ENCODE results near the gene SLC6A18. TPM values are rescaled to one million over a fixed set of nuclear protein-coding genes. Genes with fewer than 3 reads are reported as not detected.

Gene SLC6A18
- total and polyA plus RNA-seq, 2 of the 13 experiments (the other 11 are each of a cell fraction or from before 2014, with no cell fraction given) = not detected

GRCh38 chr5:1294835-1295649, 69.9 kb downstream of the SLC6A18 start, which contains the start of gene TERT:
TSS of gene TERT (minus strand) at chr5:1295068. CDS start at chr5:1294989, 79 bp downstream.
- ChIA-PET CTCF (ENCODE audit: low intra/inter-chr PET ratio, low total read pairs) (no interaction called here), POLR2A (interaction anchor here (1.0 kb wide), 1 partner anchor 31 kb away, joined by 5 read pairs; no protein-coding TSS in a partner anchor)
- no peak within 1 kb of the TSS for H2AFZ ChIP-seq (ENCODE audit: low read length)
- H3K9ac ChIP-seq (ENCODE audit: insufficient read depth, low read depth, low read length) = 0 out of 2 replicates have a peak within 1 kb of the TSS, but pooled peaks have one; percentile 22
- FAIRE-seq (no peak), DNase-seq (ENCODE audit: low spot score) (no peak), ATAC-seq (peak; percentile 69)
- BruUV-seq (replicated peaks) = no TSS peak
- peaks cover 9 to 41% of the 10 kb centered on the region in 2 experiments; a peak in 4 of 5 replicates for H3K27me3 ChIP-seq (ENCODE audit: control insufficient read depth in 1 of 2, insufficient read depth in 2 of 2, low read length in 2 of 2)
- no peaks in the 10 kb centered on the region for H3K36me3 ChIP-seq (replicated peaks in 1 of 2; ENCODE audit: control insufficient read depth in 1 of 2, insufficient read depth in 2 of 2, low read length in 2 of 2)
- H3K9me3 ChIP-seq (ENCODE audit: low read length) = no peaks in the 10 kb centered on the region
- intact Hi-C loops (cut with micrococcal nuclease; ENCODE audit: unreplicated experiment) (no loop called here), in situ Hi-C loops (cut with HindIII; ENCODE audit: extremely low pct_ligation_motif_present, low pct_unique_long_range_greater_than_20kb) (no loop called here)
- H3K4me2 ChIP-seq (ENCODE audit: low read depth, low read length) = peak within 1 kb of the TSS; percentile 49
- no peaks in the 10 kb centered on the region for H4K20me1 ChIP-seq (ENCODE audit: insufficient read depth, low read length)
- H3K4me1 ChIP-seq (ENCODE audit: insufficient read depth, low read length) = peaks cover 18% of the 10 kb centered on the region
- 68% methylated on average over 33 of the region's 102 CpGs for WGBS (ENCODE audit: low lambda C conversion rate)
- peak within 1 kb of the TSS; percentile 40 to 68 (median 47); a peak in 4 of 6 replicates for H3K4me3 ChIP-seq (replicated peaks in 1 of 3; ENCODE audit: insufficient read depth in 1 of 3, low read depth in 2 of 3, low read length in 3 of 3)
- no peaks in the 10 kb centered on the region for H3K79me2 ChIP-seq (ENCODE audit: insufficient read depth, low read length)
- no peak within 1 kb of the TSS for H3K27ac ChIP-seq (ENCODE audit: extremely low read length, insufficient read depth, low read length)
- TF ChIP-seq STAT5B (CRISPR knock-in tag; IDR thresholded peaks at IDR 0.05) (no peak), HNRNPL (IDR thresholded peaks at IDR 0.05; ENCODE audit: low read depth, low read length) (no peak), GMEB1 (CRISPR knock-in tag; IDR thresholded peaks at IDR 0.05; ENCODE audit: borderline replicate concordance) (no peak), CHD4 (IDR thresholded peaks at IDR 0.05; ENCODE audit: borderline replicate concordance, low read length) (no peak), ZNF619 (CRISPR knock-in tag; IDR thresholded peaks at IDR 0.05) (no peak), TFDP1 (CRISPR knock-in tag; IDR thresholded peaks at IDR 0.05; ENCODE audit: borderline replicate concordance) (peak; percentile 76; the same call in 1 of the 2 replicates), EZH2 (conservative IDR thresholded peaks at IDR 0.05; ENCODE audit: low read depth, low read length) (no peak), ZSCAN29 (CRISPR knock-in tag; conservative IDR thresholded peaks at IDR 0.05) (no peak), MIXL1 (CRISPR knock-in tag; IDR thresholded peaks at IDR 0.05) (no peak), FOXA3 (CRISPR knock-in tag; IDR thresholded peaks at IDR 0.05) (no peak), ZBTB34 (CRISPR knock-in tag; IDR thresholded peaks at IDR 0.05) (no peak), E2F1 (CRISPR knock-in tag; IDR thresholded peaks at IDR 0.05) (no peak), ZBTB25 (CRISPR knock-in tag; IDR thresholded peaks at IDR 0.05) (no peak), KDM3A (CRISPR knock-in tag; IDR thresholded peaks at IDR 0.05; ENCODE audit: low read depth) (no peak), NR0B2 (CRISPR knock-in tag; IDR thresholded peaks at IDR 0.05) (peak; percentile 77; the same call in 1 of the 2 replicates), KDM5B (CRISPR knock-in tag; IDR thresholded peaks at IDR 0.05; ENCODE audit: borderline replicate concordance) (no peak; the same call in 1 of the 2 replicates), ZKSCAN5 (CRISPR knock-in tag; IDR thresholded peaks at IDR 0.05) (no peak)

Data from HepG2 (cell line).